Sigmoid colon (tissue), 7 donors: ENCODE data around the gene GPATCH4. TPM values are rescaled to one million over a fixed set of nuclear protein-coding genes. Genes with fewer than 3 reads are reported as not detected.

Experiments used
- DNase-seq: peaks from one replicate; pipeline ENCODE4 v3.0.0-alpha.2; 2019
- H3K27ac ChIP-seq, 4 donors: fragments of 200-600 bp; sonication (generic); one replicate each; pipeline ENCODE4 v1.5.1; 2016 to 2019; ENCODE audit warnings: mild to moderate bottlenecking in 1 of 4
- H3K27me3 ChIP-seq, 3 donors: fragments of 200-600 bp; sonication (generic); one replicate each; pipeline ENCODE4 v1.5.1; 2019; ENCODE audit warnings: mild to moderate bottlenecking in 1 of 3
- H3K36me3 ChIP-seq, 4 donors: fragments of 200-600 bp; sonication (generic); one replicate each; pipeline ENCODE4 v1.5.1; 2016 to 2019
- H3K4me1 ChIP-seq, 4 donors: fragments of 200-600 bp; sonication (generic); one replicate each; pipeline ENCODE4 v1.5.1; 2017 to 2019
- H3K4me3 ChIP-seq, 4 donors: fragments of 200-600 bp; sonication (generic); one replicate each; pipeline ENCODE4 v1.5.1; 2017 to 2019; ENCODE audit warnings: mild to moderate bottlenecking in 2 of 4, moderate library complexity in 1 of 4
- H3K9me3 ChIP-seq, 4 donors: fragments of 200-600 bp in 3 of 4; sonication (generic) in 3 of 4; one replicate each; pipeline versions ENCODE4 v1.5.1 to v1.6.1; 2013 to 2019
- CTCF ChIP-seq, 4 experiments: fragments of 450-650 bp in 3 of 4; fragments of 200-600 bp in 1 of 4; IDR thresholded peaks; one replicate each; pipeline ENCODE4 v1.5.1; 2016 to 2019; ENCODE audit warnings: antibody characterized with exemption in 4 of 4, mild to moderate bottlenecking in 3 of 4, moderate library complexity in 2 of 4
- EP300 ChIP-seq, 4 donors: sonication (generic); formaldehyde crosslinking; IDR thresholded peaks; one replicate each; pipeline ENCODE4 v1.6.1; 2017; ENCODE audit warnings: antibody characterized with exemption in 4 of 4
- POLR2A ChIP-seq, 2 donors: fragments of 450-650 bp; IDR thresholded peaks; one replicate each; pipeline ENCODE4 v1.6.1; 2016; ENCODE audit warnings: antibody characterized with exemption in 2 of 2, mild to moderate bottlenecking in 2 of 2, moderate library complexity in 2 of 2
- POLR2AphosphoS5 ChIP-seq, 4 donors: sonication (generic); formaldehyde crosslinking; IDR thresholded peaks; one replicate each; pipeline ENCODE4 v1.6.1; 2017; ENCODE audit warnings: antibody characterized with exemption in 4 of 4
- WGBS, 2 donors: extraction: QIAGEN DNeasy Blood & Tissue Kit; methylation state at CpG; one replicate each; pipeline ENCODE4 v1.1.7; 2013; 5-methylcytosine and 5-hydroxymethylcytosine counted together
- intact Hi-C: fragments of 100-400 bp; cut with DNase I; formaldehyde crosslinking; loops from one replicate; pipeline ENCODE4 v1.15.1; 2023
- polyA plus RNA-seq, 3 donors: library from polyadenylated mRNA; stranded (reverse); fragments of 200-250 nt; gene quantifications; one replicate each; pipeline ENCODE4 v1.2.3, GENCODE V29; 2013
- total RNA-seq, 4 donors: library from RNA; depleted of rRNA; stranded (reverse); fragments of >200 nt; gene quantifications; one replicate each; pipeline ENCODE4 v1.1.0, GENCODE V29; 2016
- donor health status: healthy with polysubstance abuse.
- donor health status: Bipolar disorder and iron deficiency.
- donor health status: healthy.

GPATCH4 gene
- total and polyA plus RNA-seq, 7 donors = 10.2 to 32.9 (median 17.4) TPM

GRCh38 chr1:156600733-156601121, 552 bp downstream of the GPATCH4 start:
- peak overlapping the region; percentile 65 to 73 (median 65) for H3K4me3 ChIP-seq
- H3K27ac ChIP-seq = peak overlapping the region; percentile 79 to 84 (median 82)
- TF ChIP-seq EP300 (IDR thresholded peaks at IDR 0.05) = no peak
- TF ChIP-seq POLR2AphosphoS5 (IDR thresholded peaks at IDR 0.05) = no peak
- TF ChIP-seq CTCF (IDR thresholded peaks at IDR 0.05) = no peak
- TF ChIP-seq POLR2A (IDR thresholded peaks at IDR 0.05) = no peak
- peaks cover 0 to 32% (median 11%) of the 10 kb centered on the region in 4 donors for H3K36me3 ChIP-seq
- H3K27me3 ChIP-seq = no peaks in the 10 kb centered on the region
- WGBS, 2 donors = 2% methylated on average over 13 of the region's 13 CpGs
- peaks cover 0 to 20% (median 18%) of the 10 kb centered on the region in 4 donors for H3K4me1 ChIP-seq
- intact Hi-C loops = loop anchor here (2.0 kb wide), 2 partner anchors 120 to 144 kb away; no protein-coding TSS in a partner anchor
- DNase-seq = no peak
- no peaks in the 10 kb centered on the region for H3K9me3 ChIP-seq

DNA sequence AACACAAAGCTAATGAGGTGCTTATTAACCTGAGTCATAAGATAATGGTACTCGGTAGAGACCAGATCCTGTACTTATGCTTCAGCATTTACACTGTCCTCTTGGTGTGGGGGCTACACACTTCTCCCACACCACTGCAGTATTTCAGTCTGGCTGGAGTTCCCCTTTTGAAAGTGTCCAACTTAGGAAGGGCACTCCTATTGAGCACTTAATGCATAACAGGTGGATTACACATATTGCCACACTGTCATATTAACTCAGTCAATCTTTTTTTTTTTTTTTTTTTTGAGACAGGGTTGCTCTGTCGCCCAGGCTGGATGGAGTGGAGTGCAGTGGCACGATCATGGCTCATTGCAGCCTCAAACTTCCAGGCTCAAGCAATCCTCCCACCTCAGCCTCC, 1.5 kb downstream of the GPATCH4 start:
- Histone ChIP-seq H3K9me3 (no peaks in the 10 kb centered on the region), H3K36me3 (peaks cover 0 to 41% (median 13%) of the 10 kb centered on the region in 4 donors), H3K4me3 (no peak overlapping the region), H3K27ac (no peak overlapping the region), H3K27me3 (no peaks in the 10 kb centered on the region), H3K4me1 (peaks cover 0 to 20% (median 18%) of the 10 kb centered on the region in 4 donors)
- intact Hi-C loops = loop anchor here (2.0 kb wide), 2 partner anchors 119 to 143 kb away; no protein-coding TSS in a partner anchor
- WGBS, 2 donors = 64 to 72% methylated on average over 3 of the region's 3 CpGs
- TF ChIP-seq POLR2A (IDR thresholded peaks at IDR 0.05) (no peak), CTCF (IDR thresholded peaks at IDR 0.05) (no peak), EP300 (IDR thresholded peaks at IDR 0.05) (no peak), POLR2AphosphoS5 (IDR thresholded peaks at IDR 0.05) (no peak)
- no peak for DNase-seq

- DNase-seq = no peak
- no peak for TF ChIP-seq CTCF (IDR thresholded peaks at IDR 0.05)
- TF ChIP-seq POLR2AphosphoS5 (IDR thresholded peaks at IDR 0.05) = no peak
- TF ChIP-seq POLR2A (IDR thresholded peaks at IDR 0.05) = no peak
- no peak for TF ChIP-seq EP300 (IDR thresholded peaks at IDR 0.05)
- WGBS, 2 donors = 89 to 96% methylated on average over 4 of the region's 4 CpGs
- no peaks in the 10 kb centered on the region for H3K27me3 ChIP-seq
- H3K4me1 ChIP-seq = peaks cover 0 to 20% (median 18%) of the 10 kb centered on the region in 4 donors
- no peak overlapping the region for H3K27ac ChIP-seq
- H3K4me3 ChIP-seq = no peak overlapping the region
- intact Hi-C loops = no loop called here
- H3K9me3 ChIP-seq = no peaks in the 10 kb centered on the region
- H3K36me3 ChIP-seq = peaks cover 0 to 49% (median 16%) of the 10 kb centered on the region in 4 donors
Observed at GRCh38 chr1:156598731-156599432, 2.4 kb downstream of the GPATCH4 start.

GRCh38 chr1:156598125-156598524, 3.2 kb downstream of the GPATCH4 start:
- no peaks in the 10 kb centered on the region for H3K9me3 ChIP-seq
- peak; percentile 15 for DNase-seq
- intact Hi-C loops = no loop called here
- 97 to 98% methylated on average over 5 of the region's 5 CpGs for WGBS, 2 donors
- TF ChIP-seq EP300 (IDR thresholded peaks at IDR 0.05) (no peak), CTCF (IDR thresholded peaks at IDR 0.05) (no peak), POLR2A (IDR thresholded peaks at IDR 0.05) (no peak), POLR2AphosphoS5 (IDR thresholded peaks at IDR 0.05) (no peak)
- H3K4me1 ChIP-seq = peaks cover 0 to 20% (median 18%) of the 10 kb centered on the region in 4 donors
- no peaks in the 10 kb centered on the region for H3K27me3 ChIP-seq
- no peak overlapping the region for H3K27ac ChIP-seq
- peaks cover 0 to 57% (median 16%) of the 10 kb centered on the region in 4 donors for H3K36me3 ChIP-seq
- no peak overlapping the region for H3K4me3 ChIP-seq
